ENCODE measurements around the gene OSBP2.

DNA sequence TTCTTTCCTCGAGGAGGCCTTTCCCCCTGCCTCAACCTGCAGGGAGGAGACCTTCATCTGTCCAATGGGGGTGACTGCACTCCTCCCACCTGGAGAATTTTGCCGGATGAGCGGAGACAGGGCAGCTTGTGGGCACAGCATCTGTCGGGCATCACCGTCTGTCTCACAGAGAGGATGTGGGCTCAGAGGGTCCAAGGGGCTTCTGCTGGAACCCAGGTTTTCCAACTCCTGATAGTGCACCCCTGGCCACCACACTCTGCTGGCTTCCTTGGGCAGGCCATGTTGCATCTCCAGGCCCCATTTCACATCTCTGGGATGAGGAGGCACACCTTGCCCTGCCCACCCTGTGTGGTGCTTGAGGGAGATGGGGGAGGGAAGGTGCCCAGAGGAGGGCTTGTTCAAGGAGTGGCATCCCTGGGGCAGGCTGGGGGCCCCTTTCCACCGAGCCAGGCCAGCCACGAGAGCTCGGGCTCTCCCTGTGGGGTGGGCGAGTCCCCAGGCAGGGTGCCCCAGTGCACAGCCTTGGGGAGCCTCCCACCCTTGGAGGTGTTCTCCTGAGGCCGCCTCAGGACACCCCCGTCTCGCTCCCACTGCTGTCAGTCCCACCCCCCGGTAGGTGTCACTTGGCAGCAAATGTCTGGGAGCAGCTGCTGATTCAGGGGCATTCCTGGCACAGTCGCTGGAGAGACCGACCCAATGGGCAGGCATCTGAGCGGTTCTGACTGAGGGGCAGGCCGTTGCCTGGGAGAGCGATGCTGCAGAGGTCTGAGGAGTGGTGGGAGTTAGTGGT lies 189.7 kb downstream of the OSBP2 start:
- TF ChIP-seq FOXK2 (IDR thresholded peaks at IDR 0.05) (no peak), NFRKB (IDR thresholded peaks at IDR 0.05) (no peak), SUZ12 (IDR thresholded peaks at IDR 0.05) (no peak), FOXM1 (IDR thresholded peaks at IDR 0.05; ENCODE audit: borderline replicate concordance) (no peak), HDGF (IDR thresholded peaks at IDR 0.05; ENCODE audit: borderline replicate concordance) (no peak), BHLHE40 (IDR thresholded peaks at IDR 0.05; ENCODE audit: borderline replicate concordance) (no peak), ARNT (IDR thresholded peaks at IDR 0.05) (no peak), FOXA1 (IDR thresholded peaks at IDR 0.05) (no peak), SP1 (IDR thresholded peaks at IDR 0.05) (no peak), ZNF384 (IDR thresholded peaks at IDR 0.05) (no peak), ELF4 (IDR thresholded peaks at IDR 0.05) (no peak)
- TF ChIP-seq, protein P1, sequence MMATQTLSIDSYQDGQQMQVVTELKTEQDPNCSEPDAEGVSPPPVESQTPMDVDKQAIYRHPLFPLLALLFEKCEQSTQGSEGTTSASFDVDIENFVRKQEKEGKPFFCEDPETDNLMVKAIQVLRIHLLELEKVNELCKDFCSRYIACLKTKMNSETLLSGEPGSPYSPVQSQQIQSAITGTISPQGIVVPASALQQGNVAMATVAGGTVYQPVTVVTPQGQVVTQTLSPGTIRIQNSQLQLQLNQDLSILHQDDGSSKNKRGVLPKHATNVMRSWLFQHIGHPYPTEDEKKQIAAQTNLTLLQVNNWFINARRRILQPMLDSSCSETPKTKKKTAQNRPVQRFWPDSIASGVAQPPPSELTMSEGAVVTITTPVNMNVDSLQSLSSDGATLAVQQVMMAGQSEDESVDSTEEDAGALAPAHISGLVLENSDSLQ (IDR thresholded peaks at IDR 0.05), result no peak
